ENCODE measurements around the gene ASTE1.
"Not testable (repeated sequence)": the region's sequence is repeated elsewhere in the genome, so short reads cannot be mapped to it uniquely, and the experiment has no call there.

Gene ASTE1, protein sequence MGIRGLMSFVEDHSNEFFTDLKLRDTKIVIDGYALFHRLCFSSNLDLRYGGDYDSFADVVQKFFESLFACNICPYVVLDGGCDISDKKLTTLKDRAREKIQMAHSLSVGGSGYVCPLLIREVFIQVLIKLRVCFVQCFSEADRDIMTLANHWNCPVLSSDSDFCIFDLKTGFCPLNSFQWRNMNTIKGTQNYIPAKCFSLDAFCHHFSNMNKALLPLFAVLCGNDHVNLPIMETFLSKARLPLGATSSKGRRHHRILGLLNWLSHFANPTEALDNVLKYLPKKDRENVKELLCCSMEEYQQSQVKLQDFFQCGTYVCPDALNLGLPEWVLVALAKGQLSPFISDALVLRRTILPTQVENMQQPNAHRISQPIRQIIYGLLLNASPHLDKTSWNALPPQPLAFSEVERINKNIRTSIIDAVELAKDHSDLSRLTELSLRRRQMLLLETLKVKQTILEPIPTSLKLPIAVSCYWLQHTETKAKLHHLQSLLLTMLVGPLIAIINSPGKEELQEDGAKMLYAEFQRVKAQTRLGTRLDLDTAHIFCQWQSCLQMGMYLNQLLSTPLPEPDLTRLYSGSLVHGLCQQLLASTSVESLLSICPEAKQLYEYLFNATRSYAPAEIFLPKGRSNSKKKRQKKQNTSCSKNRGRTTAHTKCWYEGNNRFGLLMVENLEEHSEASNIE

DNA sequence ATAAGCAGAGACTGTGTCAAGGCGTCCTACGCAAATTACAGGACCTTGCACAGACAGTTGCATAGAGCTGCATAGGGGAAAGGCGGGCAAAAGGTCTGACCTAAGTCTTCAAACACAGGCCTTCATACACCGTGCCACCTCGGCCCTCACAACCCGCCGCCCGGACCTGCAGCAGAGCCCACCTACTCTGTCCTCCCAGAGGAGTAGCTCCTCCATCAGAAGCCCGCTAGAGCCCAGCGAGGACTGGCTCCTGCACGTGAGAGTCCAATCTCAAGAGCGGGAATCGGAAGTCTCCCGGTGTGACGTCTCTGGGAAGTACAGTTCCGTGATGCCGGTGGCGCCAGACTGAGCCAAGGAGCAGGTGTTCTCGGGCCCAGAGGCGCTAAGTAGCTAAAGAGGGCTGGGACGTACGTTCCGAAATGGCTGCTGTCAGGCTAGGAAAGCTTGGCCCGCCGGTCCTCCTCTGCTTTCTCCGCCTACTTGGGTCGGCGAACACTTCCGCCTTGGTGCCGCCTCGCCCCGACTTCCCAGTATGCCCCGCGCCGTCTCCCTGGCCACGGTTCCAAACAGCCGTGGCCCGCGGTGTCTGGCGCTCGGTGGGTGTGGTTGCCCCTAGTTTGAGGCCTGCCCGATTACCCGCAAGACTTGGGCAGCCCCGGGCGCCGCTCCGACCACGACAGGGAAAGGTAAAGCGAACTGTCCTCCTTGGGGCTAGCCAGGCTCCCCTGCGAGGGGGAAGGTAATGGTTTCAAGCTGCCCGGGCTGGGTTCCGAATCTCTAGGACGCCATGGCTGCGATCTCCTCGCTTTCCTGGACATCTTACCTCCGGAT is at the start of gene ASTE1, which contains the start of gene NEK11:
Gene ASTE1, minus strand, starts transcription at position 505 of the 831 bp plus-strand sequence. CDS start 1,519 bp downstream, outside the sequence.
Gene NEK11, plus strand, starts transcription at position 557 of the 831 bp plus-strand sequence. CDS start 2,832 bp downstream, outside the sequence.
- Histone ChIP-seq H3K27ac (ENCODE audit: low read length) (peak within 1 kb of the TSS; percentile 88), H3K9me3 (ENCODE audit: control insufficient read depth in 1 of 2, low read length in 2 of 2) (no peaks in the 10 kb centered on the region), H3K36me3 (ENCODE audit: control insufficient read depth in 1 of 2, insufficient read depth in 2 of 2, low read length in 2 of 2) (peaks cover 0 to 9% of the 10 kb centered on the region in 2 donors), H3K4me3 (ENCODE audit: low read depth in 1 of 2, low read length in 2 of 2) (peak within 1 kb of the TSS; percentile 89 to 93), H3K4me1 (ENCODE audit: control insufficient read depth in 1 of 2, insufficient read depth in 2 of 2, low read length in 2 of 2) (peaks cover 17 to 34% of the 10 kb centered on the region in 2 donors), H3K27me3 (ENCODE audit: low read depth, low read length) (no peaks in the 10 kb centered on the region)

DNA sequence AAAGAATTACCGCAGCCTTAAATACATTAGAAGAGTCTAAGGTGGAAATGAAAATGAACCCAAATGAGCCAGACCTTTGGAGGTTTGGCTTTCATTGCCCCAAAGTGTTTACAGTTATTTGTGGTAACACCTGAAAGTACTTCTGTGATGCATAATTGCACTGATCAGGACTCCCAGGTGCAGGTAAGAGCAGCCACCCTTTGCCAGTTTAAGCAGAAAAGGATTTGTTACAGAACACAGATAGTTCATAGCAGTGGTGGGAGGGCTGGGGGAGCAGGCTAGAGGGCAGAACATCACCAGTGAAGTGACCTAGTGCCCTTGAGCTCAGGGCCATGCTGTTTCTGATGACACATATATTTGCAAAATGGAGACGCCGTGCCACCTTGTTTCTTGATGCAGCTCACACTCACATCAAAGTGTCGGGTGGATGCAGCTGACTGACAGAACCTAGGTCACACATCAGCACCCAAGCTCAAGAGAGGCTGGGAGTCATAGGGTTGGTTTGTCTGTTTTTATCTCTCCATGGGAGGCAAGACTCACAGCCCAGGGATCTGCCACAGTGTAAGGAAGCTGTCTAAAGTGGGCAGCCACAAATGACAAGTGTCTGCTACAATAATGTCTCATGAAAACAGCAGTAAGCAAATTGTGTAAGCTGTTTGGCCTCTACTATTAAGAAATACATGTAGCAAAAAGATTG is 49.2 kb upstream of the ASTE1 start:
- Histone ChIP-seq H3K27me3 (ENCODE audit: low read depth, low read length) (no peaks in the 10 kb centered on the region), H3K27ac (ENCODE audit: low read length) (no peak overlapping the region), H3K36me3 (ENCODE audit: control insufficient read depth in 1 of 2, insufficient read depth in 2 of 2, low read length in 2 of 2) (no peaks in the 10 kb centered on the region), H3K9me3 (ENCODE audit: control insufficient read depth in 1 of 2, low read length in 2 of 2) (no peaks in the 10 kb centered on the region), H3K4me3 (ENCODE audit: low read depth in 1 of 2, low read length in 2 of 2) (no peak overlapping the region), H3K4me1 (ENCODE audit: control insufficient read depth in 1 of 2, insufficient read depth in 2 of 2, low read length in 2 of 2) (no peaks in the 10 kb centered on the region)

DNA sequence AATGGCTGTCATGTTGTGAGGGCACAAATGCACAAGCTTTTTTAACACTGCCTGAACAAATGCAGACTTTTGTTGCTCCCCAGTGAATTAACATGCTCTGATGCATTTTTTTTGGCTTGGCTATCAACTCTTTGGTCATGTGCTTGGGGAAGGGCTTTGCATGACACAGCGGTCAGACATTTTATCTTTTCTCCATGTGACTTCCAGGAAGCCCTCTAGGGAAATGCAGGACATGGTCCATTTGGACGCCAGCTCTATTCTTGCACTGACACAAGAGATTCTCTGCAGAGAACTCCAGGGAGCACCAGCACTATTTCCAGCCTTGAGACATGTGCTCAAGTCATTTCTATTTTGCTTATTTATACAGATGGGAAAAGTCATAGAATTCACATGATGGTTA is 46.2 kb upstream of the ASTE1 start:
- H3K27me3 ChIP-seq (ENCODE audit: low read depth, low read length): no peaks in the 10 kb centered on the region
- H3K9me3 ChIP-seq (ENCODE audit: control insufficient read depth in 1 of 2, low read length in 2 of 2): no peaks in the 10 kb centered on the region
- no peaks in the 10 kb centered on the region for H3K36me3 ChIP-seq (ENCODE audit: control insufficient read depth in 1 of 2, insufficient read depth in 2 of 2, low read length in 2 of 2)
- no peak overlapping the region for H3K27ac ChIP-seq (ENCODE audit: low read length)
- no peak overlapping the region for H3K4me3 ChIP-seq (ENCODE audit: low read depth in 1 of 2, low read length in 2 of 2)
- H3K4me1 ChIP-seq (ENCODE audit: control insufficient read depth in 1 of 2, insufficient read depth in 2 of 2, low read length in 2 of 2): no peaks in the 10 kb centered on the region

DNA sequence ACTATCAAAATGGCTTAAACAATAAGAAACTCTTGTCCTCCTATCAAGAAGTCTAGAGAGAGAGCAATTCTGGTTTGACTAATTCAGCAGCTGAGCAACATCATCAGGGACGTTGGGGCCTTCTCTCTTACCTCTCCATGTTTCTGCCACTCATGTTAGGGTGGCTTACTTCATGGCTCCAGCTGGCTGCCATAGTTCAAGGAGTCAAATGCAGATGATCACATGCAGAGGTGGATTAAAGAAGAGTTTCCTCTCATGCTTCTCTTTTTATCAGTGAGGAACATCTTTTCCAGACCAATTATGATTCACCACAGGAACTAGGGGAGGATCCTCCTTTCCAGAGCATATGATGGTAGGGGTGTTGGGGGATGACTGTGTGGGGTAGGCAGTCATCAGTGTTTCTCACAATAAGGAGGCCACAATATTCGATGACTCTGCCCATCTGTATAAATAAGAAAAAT is 45.5 kb upstream of the ASTE1 start:
- H3K27me3 ChIP-seq (ENCODE audit: low read depth, low read length): no peaks in the 10 kb centered on the region
- H3K36me3 ChIP-seq (ENCODE audit: control insufficient read depth in 1 of 2, insufficient read depth in 2 of 2, low read length in 2 of 2): no peaks in the 10 kb centered on the region
- H3K4me3 ChIP-seq (ENCODE audit: low read depth in 1 of 2, low read length in 2 of 2): no peak overlapping the region
- no peaks in the 10 kb centered on the region for H3K4me1 ChIP-seq (ENCODE audit: control insufficient read depth in 1 of 2, insufficient read depth in 2 of 2, low read length in 2 of 2)
- H3K27ac ChIP-seq (ENCODE audit: low read length): no peak overlapping the region
- no peaks in the 10 kb centered on the region for H3K9me3 ChIP-seq (ENCODE audit: control insufficient read depth in 1 of 2, low read length in 2 of 2)

DNA sequence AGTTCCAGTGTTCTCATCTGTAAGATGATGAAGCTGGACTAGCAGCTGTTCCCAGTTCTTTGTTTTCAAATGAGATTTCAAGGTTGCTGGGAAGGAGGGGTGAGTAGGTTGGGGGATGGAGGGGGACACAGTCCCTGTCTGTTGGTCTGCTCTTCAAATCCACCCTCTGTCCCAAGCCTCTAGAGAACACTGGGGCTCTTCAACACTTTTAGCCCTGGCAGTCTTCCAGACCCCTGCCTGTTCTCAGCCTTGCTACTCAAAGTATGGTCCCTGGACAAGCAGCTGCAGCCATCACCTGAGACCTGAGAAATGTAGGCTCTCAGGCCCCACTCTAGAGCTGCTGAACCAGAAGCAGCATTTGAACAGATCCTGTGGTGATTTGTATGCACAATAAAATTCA is 41.4 kb upstream of the ASTE1 start:
- H3K36me3 ChIP-seq (ENCODE audit: control insufficient read depth in 1 of 2, insufficient read depth in 2 of 2, low read length in 2 of 2): no peaks in the 10 kb centered on the region
- no peaks in the 10 kb centered on the region for H3K9me3 ChIP-seq (ENCODE audit: control insufficient read depth in 1 of 2, low read length in 2 of 2)
- no peak overlapping the region for H3K4me3 ChIP-seq (ENCODE audit: low read depth in 1 of 2, low read length in 2 of 2)
- no peaks in the 10 kb centered on the region for H3K27me3 ChIP-seq (ENCODE audit: low read depth, low read length)
- H3K27ac ChIP-seq (ENCODE audit: low read length): no peak overlapping the region
- H3K4me1 ChIP-seq (ENCODE audit: control insufficient read depth in 1 of 2, insufficient read depth in 2 of 2, low read length in 2 of 2): no peaks in the 10 kb centered on the region

DNA sequence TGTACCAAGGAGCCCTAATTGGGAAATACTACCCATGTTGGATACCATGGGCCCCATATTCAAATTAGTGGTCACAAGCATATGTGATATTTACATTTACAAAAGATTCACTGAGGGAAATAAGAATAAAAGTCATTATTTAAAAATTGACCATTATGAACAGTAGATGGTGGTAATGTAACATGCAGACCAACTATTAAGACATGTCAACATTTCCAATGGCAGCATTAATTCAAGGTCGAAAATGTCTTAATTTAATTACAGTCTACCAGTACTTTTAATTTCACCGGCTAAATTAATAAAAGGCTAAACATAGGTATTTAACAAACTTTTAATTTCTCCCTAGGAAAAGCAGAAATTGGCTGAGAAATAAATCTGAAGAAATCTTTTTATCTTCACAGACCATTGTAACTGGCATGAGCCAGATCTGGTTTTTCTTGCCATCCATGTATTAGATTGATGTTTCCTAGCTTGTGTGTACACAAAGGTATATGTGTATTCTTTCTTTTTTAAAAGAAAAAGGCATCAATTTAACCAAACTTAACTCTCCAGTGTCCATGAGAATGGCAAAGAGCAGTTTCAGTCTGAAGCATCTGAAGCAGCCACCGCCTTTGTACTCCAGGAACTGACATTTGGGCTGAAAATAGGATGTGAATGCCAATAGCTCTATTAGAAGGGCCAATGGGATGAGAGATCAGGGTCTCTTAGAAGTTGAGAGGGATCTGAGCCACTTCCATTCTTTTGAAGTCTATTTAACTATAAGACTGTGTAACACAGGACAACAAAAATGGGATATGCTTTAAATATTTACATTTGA is 26.6 kb upstream of the ASTE1 start:
- Histone ChIP-seq H3K9me3 (ENCODE audit: control insufficient read depth in 1 of 2, low read length in 2 of 2) (no peaks in the 10 kb centered on the region), H3K36me3 (ENCODE audit: control insufficient read depth in 1 of 2, insufficient read depth in 2 of 2, low read length in 2 of 2) (no peaks in the 10 kb centered on the region), H3K4me3 (ENCODE audit: low read depth in 1 of 2, low read length in 2 of 2) (no peak overlapping the region), H3K4me1 (ENCODE audit: control insufficient read depth in 1 of 2, insufficient read depth in 2 of 2, low read length in 2 of 2) (no peaks in the 10 kb centered on the region), H3K27ac (ENCODE audit: low read length) (no peak overlapping the region), H3K27me3 (ENCODE audit: low read depth, low read length) (no peaks in the 10 kb centered on the region)

DNA sequence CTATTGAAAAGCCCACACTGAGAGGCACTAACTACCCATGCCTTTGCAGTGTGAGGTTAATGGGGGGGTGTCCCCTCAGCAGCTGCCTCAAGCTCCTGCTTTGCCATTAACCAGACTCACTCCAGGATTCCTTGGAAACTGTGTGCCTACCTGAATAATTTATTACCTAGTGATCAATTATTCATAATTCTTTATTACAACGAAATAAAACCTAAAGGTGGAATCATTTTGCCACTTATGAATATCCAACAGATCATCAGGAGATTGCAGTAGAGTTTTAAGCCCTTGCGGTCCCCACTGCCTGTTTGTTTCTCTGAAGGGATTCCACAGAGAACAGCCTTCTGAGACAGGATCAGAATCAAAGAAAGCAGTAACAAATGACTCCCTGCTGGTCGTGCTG is 23.4 kb upstream of the ASTE1 start:
- Histone ChIP-seq H3K9me3 (ENCODE audit: control insufficient read depth in 1 of 2, low read length in 2 of 2) (no peaks in the 10 kb centered on the region), H3K27ac (ENCODE audit: low read length) (no peak overlapping the region), H3K36me3 (ENCODE audit: control insufficient read depth in 1 of 2, insufficient read depth in 2 of 2, low read length in 2 of 2) (no peaks in the 10 kb centered on the region), H3K27me3 (ENCODE audit: low read depth, low read length) (no peaks in the 10 kb centered on the region), H3K4me3 (ENCODE audit: low read depth in 1 of 2, low read length in 2 of 2) (no peak overlapping the region), H3K4me1 (ENCODE audit: control insufficient read depth in 1 of 2, insufficient read depth in 2 of 2, low read length in 2 of 2) (no peaks in the 10 kb centered on the region)

DNA sequence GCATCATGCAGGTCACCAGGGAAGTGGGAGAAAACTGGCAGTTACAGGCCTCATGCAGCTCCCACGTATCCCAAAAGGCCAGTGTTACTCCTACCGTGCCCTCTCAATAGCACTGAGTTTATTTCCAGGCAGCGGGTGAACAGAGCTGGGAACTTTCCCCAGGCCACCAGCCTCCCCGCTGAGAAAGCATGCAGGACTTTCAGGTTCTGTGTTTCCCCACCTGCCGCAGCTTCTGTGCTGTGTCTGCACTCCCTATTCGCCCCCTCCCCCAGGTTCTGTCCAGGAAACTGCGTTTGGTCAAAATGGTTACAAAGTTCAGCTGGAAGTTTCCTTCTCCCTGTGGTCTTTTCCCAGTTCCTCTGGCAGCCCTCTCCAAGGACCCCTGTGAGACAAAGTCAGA is 21.4 kb upstream of the ASTE1 start:
- Histone ChIP-seq H3K27ac (ENCODE audit: low read length) (no peak overlapping the region), H3K4me3 (ENCODE audit: low read depth in 1 of 2, low read length in 2 of 2) (no peak overlapping the region), H3K9me3 (ENCODE audit: control insufficient read depth in 1 of 2, low read length in 2 of 2) (no peaks in the 10 kb centered on the region), H3K36me3 (ENCODE audit: control insufficient read depth in 1 of 2, insufficient read depth in 2 of 2, low read length in 2 of 2) (no peaks in the 10 kb centered on the region), H3K27me3 (ENCODE audit: low read depth, low read length) (no peaks in the 10 kb centered on the region), H3K4me1 (ENCODE audit: control insufficient read depth in 1 of 2, insufficient read depth in 2 of 2, low read length in 2 of 2) (no peaks in the 10 kb centered on the region)

DNA sequence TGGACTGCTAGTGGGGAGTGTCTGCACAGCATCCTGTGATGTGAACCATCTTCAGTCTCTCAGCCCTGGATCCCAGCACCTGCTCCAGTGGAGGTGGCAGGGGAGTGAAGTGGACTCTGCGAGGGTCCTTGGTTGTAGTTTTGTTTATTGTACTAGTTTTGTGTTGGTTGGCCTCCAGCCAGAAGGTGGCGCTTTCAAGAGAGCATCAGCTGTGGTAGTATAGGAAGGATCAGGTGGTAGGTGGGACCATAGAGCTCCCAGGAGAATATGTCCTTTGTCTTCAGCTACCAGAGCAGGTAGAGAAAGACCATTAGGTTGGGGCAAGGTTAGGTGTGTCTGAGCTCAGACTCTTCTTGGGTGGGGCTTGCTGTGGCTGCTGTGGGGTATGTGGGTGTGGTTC is 21.0 kb upstream of the ASTE1 start:
- Histone ChIP-seq H3K27ac (ENCODE audit: low read length) (no peak overlapping the region), H3K36me3 (ENCODE audit: control insufficient read depth in 1 of 2, insufficient read depth in 2 of 2, low read length in 2 of 2) (no peaks in the 10 kb centered on the region), H3K9me3 (ENCODE audit: control insufficient read depth in 1 of 2, low read length in 2 of 2) (no peaks in the 10 kb centered on the region), H3K4me3 (ENCODE audit: low read depth in 1 of 2, low read length in 2 of 2) (no peak overlapping the region), H3K27me3 (ENCODE audit: low read depth, low read length) (no peaks in the 10 kb centered on the region), H3K4me1 (ENCODE audit: control insufficient read depth in 1 of 2, insufficient read depth in 2 of 2, low read length in 2 of 2) (no peaks in the 10 kb centered on the region)

DNA sequence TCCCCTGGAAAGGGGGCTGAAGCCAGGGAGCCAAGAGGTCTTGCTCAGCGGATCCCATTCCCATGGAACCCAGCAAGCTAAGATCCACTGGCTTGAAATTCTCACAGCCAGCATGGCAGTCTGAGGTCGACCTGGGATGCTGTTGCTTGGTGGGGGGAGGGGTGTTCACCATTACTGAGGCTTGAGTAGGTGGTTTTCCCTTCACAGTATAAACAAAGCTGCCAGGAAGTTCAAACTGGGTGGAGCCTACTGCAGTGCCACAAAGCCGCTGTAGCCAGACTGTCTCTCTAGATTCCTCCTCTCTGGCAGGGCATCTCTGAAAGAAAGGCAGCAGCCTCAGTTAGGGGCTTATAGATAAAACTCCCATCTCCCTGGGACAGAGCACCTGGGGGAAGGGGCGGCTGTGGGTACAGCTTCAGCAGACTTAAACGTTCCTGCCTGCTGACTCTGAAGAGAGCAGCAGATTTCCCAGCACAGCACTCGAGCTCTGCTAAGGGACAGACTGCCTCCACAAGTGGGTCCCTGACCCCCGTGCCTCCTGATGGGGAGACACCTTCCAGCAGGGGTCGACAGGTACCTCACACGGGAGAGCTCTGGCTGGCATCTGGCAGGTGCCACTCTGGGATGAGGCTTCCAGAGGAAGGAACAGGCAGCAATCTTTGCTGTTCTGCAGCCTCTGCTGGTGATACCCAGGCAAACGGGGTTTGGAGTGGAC is 15.8 kb upstream of the ASTE1 start:
- not testable (repeated sequence) for H3K27ac ChIP-seq (ENCODE audit: low read length)

More for the DNA sequence above, 15.8 kb upstream of the ASTE1 start:
- H3K9me3 ChIP-seq (ENCODE audit: control insufficient read depth in 1 of 2, low read length in 2 of 2); H3K4me1 ChIP-seq (ENCODE audit: control insufficient read depth in 1 of 2, insufficient read depth in 2 of 2, low read length in 2 of 2); H3K27me3 ChIP-seq (ENCODE audit: low read depth, low read length); H3K4me3 ChIP-seq (ENCODE audit: low read depth in 1 of 2, low read length in 2 of 2); H3K36me3 ChIP-seq (ENCODE audit: control insufficient read depth in 1 of 2, insufficient read depth in 2 of 2, low read length in 2 of 2): not testable (repeated sequence)
